Posterior cingulate gyrus (tissue), 11 donors: ENCODE results near the gene MYBPH.

ENCODE experiments used
- DNase-seq, 10 donors: peaks; one replicate each; pipeline versions ENCODE4 v3.0.0 to v3.0.0-alpha.2; 2020 to 2021; ENCODE audit warnings: mixed read lengths in 3 of 10
- intact Hi-C: fragments of 100-400 bp; cut with DNase I; formaldehyde crosslinking; loops from one replicate; pipeline ENCODE4 v1.15.1; 2023

The MYBPH gene

GRCh38 chr1:203169770-203170520, 5.7 kb downstream of the MYBPH start:
- intact Hi-C loops: loop anchor here (5.0 kb wide), 1 partner anchor 47 kb away; no protein-coding TSS in a partner anchor
- peak in 3 of 10 donors; percentile 71 to 87 (median 77) for DNase-seq

- peak in 3 of 10 donors; percentile 26 to 56 (median 52) for DNase-seq
Observed at GRCh38 chr1:203168991-203169390, 6.6 kb downstream of the MYBPH start.

GRCh38 chr1:203168256-203168786, 7.3 kb downstream of the MYBPH start:
- intact Hi-C loops: no loop called here
- DNase-seq: peak in 3 of 10 donors; percentile 48 to 76 (median 59)

More at GRCh38 chr1:203168991-203169390, 6.6 kb downstream of the MYBPH start:
- intact Hi-C loops: no loop called here

- peak in 2 of 10 donors; percentile 61 to 63 for DNase-seq
- intact Hi-C loops: no loop called here
Observed at GRCh38 chr1:203167913-203168200, 7.8 kb downstream of the MYBPH start.

- intact Hi-C loops: no loop called here
- DNase-seq: peak in 3 of 10 donors; percentile 63 to 77 (median 70)
Observed at GRCh38 chr1:203167026-203167912, 8.4 kb downstream of the MYBPH start.

- peak in 3 of 10 donors; percentile 53 to 68 (median 56) for DNase-seq
- intact Hi-C loops: no loop called here
Observed at GRCh38 chr1:203166192-203166940, 9.3 kb downstream of the MYBPH start.

GRCh38 chr1:203165800-203166161, 9.8 kb downstream of the MYBPH start:
- intact Hi-C loops: no loop called here
- peak in 3 of 10 donors; percentile 14 to 72 (median 61) for DNase-seq

- intact Hi-C loops: no loop called here
Observed at GRCh38 chr1:203165101-203165799, 10.4 kb downstream of the MYBPH start.

GRCh38 chr1:203163891-203164635, 11.6 kb downstream of the MYBPH start:
- peak in 4 of 10 donors; percentile 50 to 92 (median 69) for DNase-seq
- intact Hi-C loops: no loop called here

More at GRCh38 chr1:203165101-203165799, 10.4 kb downstream of the MYBPH start:
- peak in 3 of 10 donors; percentile 60 to 72 (median 64) for DNase-seq

- DNase-seq: no peak
- intact Hi-C loops: no loop called here
Observed at GRCh38 chr1:203162403-203162802, 13.2 kb downstream of the MYBPH start.

GRCh38 chr1:203161703-203162102, 13.9 kb downstream of the MYBPH start:
- intact Hi-C loops: no loop called here
- DNase-seq: peak in 2 of 10 donors; percentile 47 to 60

GRCh38 chr1:203161175-203161574, 14.5 kb downstream of the MYBPH start:
- intact Hi-C loops: no loop called here
- DNase-seq: peak in 1 of 10 donors; percentile 18

GRCh38 chr1:203159844-203160243, 15.8 kb downstream of the MYBPH start:
- DNase-seq: peak in 1 of 10 donors; percentile 47
- intact Hi-C loops: no loop called here

GRCh38 chr1:203158960-203159665, 16.5 kb downstream of the MYBPH start:
- peak in 2 of 10 donors; percentile 71 to 73 for DNase-seq
- intact Hi-C loops: no loop called here

- DNase-seq: no peak
- intact Hi-C loops: no loop called here
Observed at GRCh38 chr1:203158423-203158822, 17.2 kb downstream of the MYBPH start.

GRCh38 chr1:203156280-203156679, 19.3 kb downstream of the MYBPH start:
- no peak for DNase-seq
- intact Hi-C loops: no loop called here

- DNase-seq: peak in 3 of 10 donors; percentile 49 to 72 (median 70)
- intact Hi-C loops: no loop called here
Observed at GRCh38 chr1:203153989-203154821, 21.4 kb downstream of the MYBPH start.
